Uterus (tissue), 4 donors: Measurements from ENCODE around the gene MSRB3. TPM values are rescaled to one million over a fixed set of nuclear protein-coding genes. Genes with fewer than 3 reads are reported as not detected.

ENCODE experiments used
- DNase-seq, 2 donors: peaks; one replicate each; pipeline ENCODE4 v3.0.0-alpha.2; 2019 to 2020
- H3K27ac ChIP-seq, 2 donors: fragments of 200-600 bp; sonication (generic); 1 replicate in 1 of 2; 2 replicates in 1 of 2; pipeline ENCODE4 v1.5.1; 2016 to 2018
- H3K27me3 ChIP-seq, 2 donors: fragments of 200-600 bp; sonication (generic); one replicate each; pipeline ENCODE4 v1.5.1; 2018 to 2019; ENCODE audit warnings: control low read depth in 1 of 2
- H3K36me3 ChIP-seq, 2 donors: fragments of 200-600 bp; sonication (generic); one replicate each; pipeline ENCODE4 v1.5.1; 2019; ENCODE audit warnings: control low read depth in 1 of 2
- H3K4me1 ChIP-seq, 2 donors: fragments of 200-600 bp; sonication (generic); one replicate each; pipeline ENCODE4 v1.5.1; 2018 to 2019; ENCODE audit warnings: control low read depth in 1 of 2
- H3K4me3 ChIP-seq, 2 donors: fragments of 200-600 bp; sonication (generic); 1 replicate in 1 of 2; 2 replicates in 1 of 2; pipeline ENCODE4 v1.5.1; 2018 to 2019; ENCODE audit warnings: mild to moderate bottlenecking in 1 of 2
- H3K9me3 ChIP-seq, 2 donors: fragments of 200-600 bp; sonication (generic); one replicate each; pipeline ENCODE4 v1.5.1; 2019; ENCODE audit warnings: control low read depth in 1 of 2
- POLR2A ChIP-seq, 2 donors: fragments of 450-650 bp; IDR thresholded peaks; one replicate each; pipeline ENCODE4 v1.6.1; 2016; ENCODE audit warnings: antibody characterized with exemption in 2 of 2, mild to moderate bottlenecking in 1 of 2, moderate library complexity in 1 of 2
- intact Hi-C: fragments of 100-400 bp; cut with DNase I; formaldehyde crosslinking; loops from one replicate; pipeline ENCODE4 v1.15.1; 2023; ENCODE audit warnings: low total_unique reads
- total RNA-seq, 4 donors: library from RNA; depleted of rRNA in 3 of 4; stranded (reverse); fragments of >200 nt in 3 of 4; gene quantifications; one replicate each; pipeline versions ENCODE4 v1.1.0 to v1.2.4, GENCODE V29; 2014 to 2023
- TF ChIP-seq, protein P1 (sequence below), 4 experiments: fragments of 200-600 bp in 2 of 4; fragments of 450-650 bp in 2 of 4; sonication (generic) in 2 of 4; IDR thresholded peaks; one replicate each; pipeline ENCODE4 v1.5.1; 2016 to 2019; ENCODE audit warnings: antibody characterized with exemption in 4 of 4, mild to moderate bottlenecking in 2 of 4, moderate library complexity in 1 of 4
- donor health status: DM: yes; HTN: yes; CAD: no.

Gene MSRB3
- total RNA-seq, 4 donors from 2014 or later, result 53.8 to 126 (median 95.2) TPM

DNA sequence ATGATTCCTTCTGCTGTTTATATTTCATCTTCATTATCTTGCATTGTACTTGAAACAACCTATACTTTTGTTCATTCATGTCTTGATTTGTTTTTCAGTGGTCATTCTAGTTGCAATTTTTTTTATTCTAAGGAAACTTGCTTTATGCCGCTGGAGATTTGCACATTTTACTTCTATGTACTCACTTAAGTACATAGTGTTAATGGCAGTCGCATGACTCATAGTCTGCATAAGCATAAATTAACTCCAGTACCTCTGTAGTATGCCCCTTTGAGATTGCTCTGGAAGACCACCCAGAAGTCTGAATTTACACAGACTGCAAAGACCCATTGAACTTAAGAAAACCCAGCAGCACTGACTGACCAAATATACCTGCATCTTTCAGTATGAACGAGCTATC lies 77.0 kb downstream of the MSRB3 start:
- H3K27ac ChIP-seq, result no peak overlapping the region
- no peaks in the 10 kb centered on the region for H3K4me1 ChIP-seq
- TF ChIP-seq, protein P1, sequence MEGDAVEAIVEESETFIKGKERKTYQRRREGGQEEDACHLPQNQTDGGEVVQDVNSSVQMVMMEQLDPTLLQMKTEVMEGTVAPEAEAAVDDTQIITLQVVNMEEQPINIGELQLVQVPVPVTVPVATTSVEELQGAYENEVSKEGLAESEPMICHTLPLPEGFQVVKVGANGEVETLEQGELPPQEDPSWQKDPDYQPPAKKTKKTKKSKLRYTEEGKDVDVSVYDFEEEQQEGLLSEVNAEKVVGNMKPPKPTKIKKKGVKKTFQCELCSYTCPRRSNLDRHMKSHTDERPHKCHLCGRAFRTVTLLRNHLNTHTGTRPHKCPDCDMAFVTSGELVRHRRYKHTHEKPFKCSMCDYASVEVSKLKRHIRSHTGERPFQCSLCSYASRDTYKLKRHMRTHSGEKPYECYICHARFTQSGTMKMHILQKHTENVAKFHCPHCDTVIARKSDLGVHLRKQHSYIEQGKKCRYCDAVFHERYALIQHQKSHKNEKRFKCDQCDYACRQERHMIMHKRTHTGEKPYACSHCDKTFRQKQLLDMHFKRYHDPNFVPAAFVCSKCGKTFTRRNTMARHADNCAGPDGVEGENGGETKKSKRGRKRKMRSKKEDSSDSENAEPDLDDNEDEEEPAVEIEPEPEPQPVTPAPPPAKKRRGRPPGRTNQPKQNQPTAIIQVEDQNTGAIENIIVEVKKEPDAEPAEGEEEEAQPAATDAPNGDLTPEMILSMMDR (IDR thresholded peaks at IDR 0.05), result no peak
- TF ChIP-seq POLR2A (IDR thresholded peaks at IDR 0.05), result no peak
- no peak overlapping the region for H3K4me3 ChIP-seq
- no peaks in the 10 kb centered on the region for H3K27me3 ChIP-seq
- intact Hi-C loops, result no loop called here
- H3K9me3 ChIP-seq, result no peaks in the 10 kb centered on the region
- peaks cover 0 to 2% of the 10 kb centered on the region in 2 donors for H3K36me3 ChIP-seq
- no peak for DNase-seq

- Histone ChIP-seq H3K36me3 (no peaks in the 10 kb centered on the region), H3K4me1 (no peaks in the 10 kb centered on the region), H3K27me3 (no peaks in the 10 kb centered on the region), H3K9me3 (no peaks in the 10 kb centered on the region), H3K27ac (no peak overlapping the region), H3K4me3 (no peak overlapping the region)
- no peak for DNase-seq
- TF ChIP-seq, protein P1 (IDR thresholded peaks at IDR 0.05), result no peak
- no peak for TF ChIP-seq POLR2A (IDR thresholded peaks at IDR 0.05)
- intact Hi-C loops, result no loop called here
Measured at GRCh38 chr12:65362234-65363031, 84.0 kb downstream of the MSRB3 start.

DNA sequence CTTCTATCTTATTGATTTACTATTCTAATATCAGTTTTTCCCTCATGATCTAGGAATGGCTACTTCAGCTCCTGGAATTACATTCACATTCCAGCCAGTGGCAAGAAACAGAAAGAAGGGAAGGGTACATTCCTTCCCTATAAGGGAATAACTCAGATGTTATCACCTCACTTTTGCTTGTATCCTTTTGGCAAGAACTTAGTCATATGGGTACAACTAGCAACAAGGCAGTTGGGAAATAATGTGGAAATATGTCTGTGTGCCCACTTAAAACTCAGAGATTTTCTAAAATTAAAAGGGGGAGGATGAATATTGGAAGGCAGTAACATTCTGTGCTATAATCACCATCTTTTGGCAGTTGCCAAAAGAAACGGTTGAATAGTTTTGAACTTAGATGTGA lies 85.6 kb downstream of the MSRB3 start:
- Histone ChIP-seq H3K27me3 (no peaks in the 10 kb centered on the region), H3K9me3 (no peaks in the 10 kb centered on the region), H3K4me3 (no peak overlapping the region), H3K36me3 (no peaks in the 10 kb centered on the region), H3K27ac (no peak overlapping the region), H3K4me1 (no peaks in the 10 kb centered on the region)
- no peak for DNase-seq
- intact Hi-C loops, result no loop called here
- TF ChIP-seq, protein P1 (IDR thresholded peaks at IDR 0.05), result no peak
- TF ChIP-seq POLR2A (IDR thresholded peaks at IDR 0.05), result no peak

DNA sequence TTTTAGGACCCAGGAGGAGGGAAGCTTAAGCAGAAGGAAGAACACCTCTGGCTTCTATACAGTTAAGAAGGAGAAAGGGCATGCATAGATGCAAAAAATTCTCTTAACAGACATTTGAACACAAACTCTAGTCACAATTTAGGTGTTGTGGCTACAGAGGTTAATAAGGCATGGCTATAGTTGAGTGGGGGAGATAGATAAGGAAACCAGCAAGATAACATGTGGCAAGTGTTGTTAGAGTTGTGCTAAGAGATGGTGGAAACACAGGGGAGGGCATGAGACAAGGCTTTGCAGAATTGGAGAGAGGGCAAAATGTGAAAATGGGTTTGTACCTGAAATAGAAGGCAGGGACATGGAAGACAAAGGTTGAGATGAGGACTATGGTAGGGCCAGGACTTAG lies 88.9 kb downstream of the MSRB3 start:
- no peaks in the 10 kb centered on the region for H3K36me3 ChIP-seq
- H3K27ac ChIP-seq, result no peak overlapping the region
- DNase-seq, result no peak
- no peaks in the 10 kb centered on the region for H3K9me3 ChIP-seq
- no peaks in the 10 kb centered on the region for H3K4me1 ChIP-seq
- no peak overlapping the region for H3K4me3 ChIP-seq
- intact Hi-C loops, result no loop called here
- H3K27me3 ChIP-seq, result no peaks in the 10 kb centered on the region
- no peak for TF ChIP-seq POLR2A (IDR thresholded peaks at IDR 0.05)
- TF ChIP-seq, protein P1 (IDR thresholded peaks at IDR 0.05), result no peak

DNA sequence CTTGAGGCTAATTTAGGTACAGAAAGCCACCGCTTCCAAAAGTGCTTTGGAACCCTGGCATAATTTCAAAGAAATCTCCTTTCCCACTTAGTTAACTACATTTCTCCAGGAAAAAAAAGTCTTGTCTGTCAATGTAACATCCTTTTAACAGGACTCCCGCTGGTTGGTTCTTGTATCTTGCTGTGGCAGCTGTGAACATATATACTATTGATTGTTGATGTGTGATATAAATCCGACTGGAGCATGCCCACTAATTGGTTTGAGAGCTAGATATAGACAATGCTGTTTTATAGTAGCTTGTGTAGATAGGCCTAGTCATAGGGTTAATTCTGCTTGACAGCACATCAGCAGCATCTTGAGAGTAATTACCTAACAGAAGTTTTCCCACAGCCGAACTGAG lies 89.6 kb downstream of the MSRB3 start:
- intact Hi-C loops, result no loop called here
- no peaks in the 10 kb centered on the region for H3K27me3 ChIP-seq
- no peak for DNase-seq
- no peak overlapping the region for H3K4me3 ChIP-seq
- H3K4me1 ChIP-seq, result no peaks in the 10 kb centered on the region
- TF ChIP-seq POLR2A (IDR thresholded peaks at IDR 0.05), result no peak
- TF ChIP-seq, protein P1 (IDR thresholded peaks at IDR 0.05), result no peak
- H3K9me3 ChIP-seq, result no peaks in the 10 kb centered on the region
- no peaks in the 10 kb centered on the region for H3K36me3 ChIP-seq
- H3K27ac ChIP-seq, result no peak overlapping the region
